NCI-H2196 (cell line): ENCODE results near the gene PREP.
"Not testable (repeated sequence)": the region's sequence is repeated elsewhere in the genome, so short reads cannot be mapped to it uniquely, and the experiment has no call there.

Experiments
- DNase-seq: peaks from one replicate; lab custom pipeline; 2025; ENCODE audit not compliant: unreplicated experiment; lab: John Stamatoyannopoulos, UW

The PREP gene

DNA sequence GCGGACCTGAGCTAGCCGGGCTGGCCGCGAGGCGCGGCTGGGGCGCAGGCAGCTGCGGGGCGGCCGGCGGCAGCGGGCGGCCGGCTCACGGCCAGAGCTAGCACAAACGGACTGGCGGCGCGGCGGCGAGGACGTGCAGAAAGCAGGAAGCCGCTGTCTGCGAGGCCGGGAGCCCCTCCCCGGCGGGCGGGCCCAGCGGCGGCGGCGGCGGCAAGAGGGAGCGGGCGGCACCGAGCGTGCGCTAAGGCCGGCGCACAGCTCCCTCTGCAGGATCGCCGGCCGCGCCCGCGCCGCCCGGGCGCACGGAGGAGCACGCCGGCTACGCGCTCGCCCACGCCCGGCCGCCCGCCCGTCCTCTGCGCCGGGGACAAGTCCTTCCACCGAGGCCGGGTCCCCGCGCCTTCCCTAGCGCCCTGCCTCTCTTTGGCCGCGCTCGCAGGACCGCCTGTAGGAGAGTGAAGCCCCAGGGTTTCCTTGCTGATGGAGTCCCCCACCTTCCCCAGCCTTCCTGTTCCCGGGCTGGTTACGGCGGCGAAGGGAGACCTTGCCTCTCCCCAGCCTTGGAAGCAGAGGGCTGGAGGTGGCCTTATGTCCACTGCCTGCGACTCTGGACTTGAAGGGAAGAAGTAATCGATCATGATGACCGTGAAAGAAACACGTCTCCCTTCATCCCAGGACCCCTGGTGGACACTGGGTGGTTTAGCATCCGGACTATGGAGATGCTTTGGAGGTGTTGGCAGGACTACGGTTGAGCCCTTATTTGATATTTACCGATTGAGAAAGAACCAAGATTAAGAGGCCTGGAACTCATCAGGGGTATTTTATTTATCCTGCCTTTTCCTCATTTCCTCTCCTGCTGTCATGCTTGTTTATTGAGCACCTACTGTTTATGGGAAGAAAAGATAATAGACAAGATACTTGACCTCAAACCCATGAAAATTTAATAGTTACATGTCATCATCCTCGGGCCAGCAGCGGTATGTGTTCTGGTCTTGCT, at the start of gene PREP:
Gene PREP (minus strand): TSS at position 144 of the 997 bp plus-strand sequence. CDS start 191 bp downstream, outside the sequence.
- DNase-seq = peak; percentile 85

GRCh38 chr6:105452376-105452775, 49.5 kb upstream of the PREP start:
- no peak for DNase-seq

DNA sequence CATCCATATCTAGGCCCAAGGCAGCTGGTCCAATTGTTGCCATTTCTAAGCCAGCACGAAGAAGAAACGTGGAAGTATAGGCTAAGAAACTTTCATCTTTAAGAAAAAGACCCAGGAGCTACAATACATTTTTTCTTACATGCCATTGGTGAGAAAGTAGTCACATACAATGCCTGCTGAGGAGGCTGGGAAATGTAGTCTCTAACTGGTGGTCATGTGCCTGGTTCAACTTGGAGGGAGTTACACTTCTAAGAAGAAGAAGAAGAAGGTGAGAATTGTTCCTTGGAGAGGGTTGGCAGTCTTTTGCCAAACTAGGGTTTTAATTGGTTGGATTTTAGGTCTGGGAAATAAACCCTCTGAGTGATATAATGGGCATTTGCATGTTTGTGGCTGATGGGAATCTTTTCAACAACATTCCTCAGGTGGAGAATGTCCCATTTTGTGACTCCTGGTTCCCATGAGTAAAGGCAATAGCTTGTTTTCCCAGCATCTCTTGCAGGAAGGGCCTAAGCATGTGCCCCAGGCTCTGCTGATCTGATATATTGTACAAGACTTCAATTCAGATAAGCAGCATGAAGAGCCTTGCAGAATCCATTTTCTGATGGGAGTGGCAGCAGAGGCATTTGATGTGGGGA, 47.0 kb upstream of the PREP start:
- no peak for DNase-seq

DNA sequence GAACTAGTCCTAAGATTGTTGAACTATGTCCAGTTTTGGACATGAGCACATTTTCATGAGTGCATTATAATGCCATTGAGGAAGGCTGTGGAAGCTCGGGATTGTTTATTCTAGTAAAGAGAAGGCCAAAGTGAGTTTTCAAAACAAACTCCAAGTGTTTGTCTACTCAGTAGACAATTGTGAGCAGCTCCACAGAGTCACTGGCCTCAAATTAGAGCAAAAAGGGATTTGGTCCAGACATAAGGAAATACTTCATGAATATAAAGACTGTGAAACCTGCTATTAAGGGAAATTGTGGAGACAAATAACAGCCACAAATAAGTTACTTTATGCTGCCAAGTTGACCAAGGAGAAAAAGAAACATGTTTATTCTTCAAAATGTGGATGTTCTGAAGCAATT, 42.6 kb upstream of the PREP start:
- DNase-seq = no peak

DNA sequence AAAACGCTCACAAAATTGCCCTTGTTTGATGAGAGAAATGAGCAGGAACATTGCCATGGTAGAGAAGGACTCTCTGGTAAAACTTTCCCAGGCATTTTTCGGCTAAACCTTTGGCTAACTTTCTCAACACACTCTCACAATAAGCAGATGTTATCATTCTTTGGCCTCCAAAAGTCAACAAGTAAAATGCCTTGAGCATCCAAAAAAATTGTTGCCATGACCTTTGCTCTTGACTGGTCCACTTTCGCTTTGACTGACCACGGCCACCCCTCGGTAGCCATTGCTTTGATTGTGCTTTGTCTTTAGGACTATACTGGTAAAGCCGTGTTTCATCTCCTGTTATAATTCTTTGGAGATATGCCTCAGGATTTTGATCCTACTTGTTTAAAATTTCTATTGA, 41.1 kb upstream of the PREP start:
- DNase-seq = no peak

DNA sequence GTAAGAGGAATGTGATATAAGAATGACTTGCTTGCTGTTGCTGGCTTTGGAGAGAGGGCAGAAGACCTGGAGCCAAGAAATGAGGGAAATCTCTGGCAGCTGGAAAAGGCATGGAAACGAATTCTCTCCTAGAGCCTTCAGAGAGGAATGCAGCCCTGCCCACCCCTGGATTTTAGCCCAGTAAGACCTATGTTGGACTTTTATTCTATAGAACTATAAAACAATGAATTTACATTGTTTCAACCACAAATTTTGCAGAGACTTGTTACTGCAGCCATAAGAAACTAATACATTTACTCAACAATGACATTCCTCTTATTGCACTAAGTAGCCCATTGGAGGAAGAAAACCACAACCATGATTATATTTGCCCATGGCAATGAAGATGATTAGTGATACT, 39.5 kb upstream of the PREP start:
- DNase-seq = no peak

GRCh38 chr6:105437236-105437635, 34.4 kb upstream of the PREP start:
- DNase-seq = no peak

- DNase-seq = no peak
These were observed 30.8 kb upstream of the PREP start for GRCh38 chr6:105433723-105434122.

GRCh38 chr6:105432797-105433196, 29.9 kb upstream of the PREP start:
- peak; percentile 12 for DNase-seq

DNA sequence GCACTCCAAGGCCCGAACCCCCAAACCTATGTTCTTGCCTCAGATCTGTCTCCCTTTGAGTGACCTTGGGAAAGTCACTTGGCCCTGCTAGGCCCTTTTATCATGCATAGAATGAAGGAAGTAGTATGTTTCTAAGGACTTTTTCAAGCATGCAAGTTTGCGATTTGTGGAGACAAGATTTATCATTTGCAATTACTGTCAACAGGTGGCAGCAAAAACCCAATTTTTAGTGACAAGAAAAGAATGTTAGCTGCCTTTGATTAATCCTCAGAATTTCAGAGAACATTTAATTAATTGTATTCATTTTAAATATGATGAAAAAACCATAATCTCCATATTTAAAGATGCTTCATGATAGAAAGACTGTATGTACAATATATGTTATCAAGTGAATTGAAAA, 28.3 kb upstream of the PREP start:
- peak; percentile 53 for DNase-seq

GRCh38 chr6:105430685-105431084, 27.8 kb upstream of the PREP start:
- DNase-seq = no peak

- no peak for DNase-seq
These were observed 26.8 kb upstream of the PREP start for GRCh38 chr6:105429676-105430075.

DNA sequence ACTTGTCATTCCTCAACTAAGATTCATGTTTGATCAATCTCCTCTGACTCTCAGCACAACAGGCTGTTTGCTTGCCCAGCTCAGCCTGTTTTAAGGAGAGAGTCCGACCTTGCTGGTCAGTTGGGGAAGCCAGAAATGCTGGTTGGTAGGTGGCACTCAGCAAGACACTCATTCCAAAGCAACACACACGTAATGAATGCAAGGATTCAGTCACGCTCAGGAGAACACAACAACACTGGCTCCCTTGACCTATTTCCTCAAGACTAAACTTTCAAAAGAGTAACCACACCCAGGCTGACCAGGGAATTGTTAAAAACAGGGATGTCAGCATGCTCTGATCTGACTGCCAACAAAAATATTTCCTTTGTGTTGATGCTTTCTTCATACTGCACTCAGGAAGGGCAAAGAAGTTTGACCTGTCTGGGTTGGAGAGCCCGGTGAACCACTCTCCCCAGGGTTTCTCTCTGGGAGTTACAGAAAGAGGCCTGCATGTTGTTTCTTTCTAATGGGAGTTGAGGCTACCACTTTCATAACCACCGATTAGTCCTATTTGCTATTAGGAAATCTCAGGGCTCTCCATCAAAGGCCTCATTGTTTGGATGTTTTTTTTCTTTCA, 25.6 kb upstream of the PREP start:
- DNase-seq = no peak

DNA sequence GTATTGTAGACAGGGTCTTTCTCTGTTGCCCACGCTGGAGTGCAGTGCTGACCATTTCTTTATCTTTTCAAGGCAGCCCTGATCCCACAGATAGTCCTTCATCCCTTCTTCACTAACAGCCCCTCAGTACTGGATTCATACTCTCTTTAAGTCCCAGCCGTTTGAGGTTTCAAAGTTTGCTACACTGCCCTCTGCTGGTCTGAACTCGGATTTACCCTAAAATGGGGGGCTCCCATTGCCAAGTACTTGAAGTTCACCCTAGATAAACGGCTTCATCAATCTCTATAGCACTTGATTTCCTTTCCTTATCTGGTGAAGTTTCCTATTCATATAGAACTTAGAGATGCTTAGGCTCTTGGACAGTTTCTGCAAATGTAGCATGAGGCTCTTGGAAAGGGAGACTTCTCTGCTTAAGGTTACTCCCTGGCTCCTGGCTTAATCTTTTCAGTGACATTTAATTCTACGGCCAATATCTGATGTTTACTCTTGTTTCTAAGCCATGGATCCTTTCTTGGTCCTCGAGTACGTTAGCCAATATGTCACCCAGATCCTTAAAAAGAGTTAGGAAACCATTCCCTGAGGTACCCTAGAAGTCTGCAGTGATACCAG, 21.4 kb upstream of the PREP start:
- peak; percentile 42 for DNase-seq

DNA sequence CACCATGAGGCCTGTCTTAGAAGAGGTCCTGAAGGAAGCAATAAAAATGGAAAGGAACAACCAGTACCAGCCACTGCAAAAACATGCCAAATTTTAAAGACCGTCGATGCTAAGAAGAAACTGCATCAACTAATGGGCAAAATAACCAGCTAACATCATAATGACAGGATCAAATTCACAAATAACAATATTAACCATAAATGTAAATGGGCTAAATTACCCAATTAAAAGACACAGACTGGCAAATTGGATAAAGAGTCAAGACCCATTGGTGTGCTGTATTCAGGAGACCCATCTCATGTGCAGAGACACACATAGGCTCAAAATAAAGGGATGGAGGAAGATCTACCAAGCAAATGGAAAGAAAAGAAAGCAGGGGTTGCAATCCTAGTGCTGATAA, 14.1 kb upstream of the PREP start:
- not testable (repeated sequence) for DNase-seq

DNA sequence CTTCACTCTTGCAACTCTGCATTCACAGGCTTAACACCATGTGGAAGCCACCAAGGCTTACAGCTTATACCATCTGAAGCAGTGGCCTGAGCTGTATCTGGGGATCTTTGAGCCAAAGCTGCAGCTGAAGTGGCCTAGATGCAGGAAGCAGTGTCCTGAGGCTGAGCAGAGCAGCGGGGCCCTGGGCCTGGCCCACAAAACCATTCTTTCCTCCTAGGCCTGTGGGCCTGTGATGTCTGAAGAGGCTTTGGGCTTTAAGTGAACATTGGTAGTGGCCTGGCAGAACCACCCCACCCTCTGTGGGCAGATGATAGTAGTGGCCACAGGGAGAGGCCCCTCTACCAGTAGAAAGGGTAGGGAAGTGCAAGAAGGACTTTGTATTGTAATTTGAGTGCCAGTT, 6.9 kb upstream of the PREP start:
- DNase-seq = no peak

- DNase-seq = no peak
These were observed 568 bp downstream of the PREP start for GRCh38 chr6:105402090-105402938.

DNA sequence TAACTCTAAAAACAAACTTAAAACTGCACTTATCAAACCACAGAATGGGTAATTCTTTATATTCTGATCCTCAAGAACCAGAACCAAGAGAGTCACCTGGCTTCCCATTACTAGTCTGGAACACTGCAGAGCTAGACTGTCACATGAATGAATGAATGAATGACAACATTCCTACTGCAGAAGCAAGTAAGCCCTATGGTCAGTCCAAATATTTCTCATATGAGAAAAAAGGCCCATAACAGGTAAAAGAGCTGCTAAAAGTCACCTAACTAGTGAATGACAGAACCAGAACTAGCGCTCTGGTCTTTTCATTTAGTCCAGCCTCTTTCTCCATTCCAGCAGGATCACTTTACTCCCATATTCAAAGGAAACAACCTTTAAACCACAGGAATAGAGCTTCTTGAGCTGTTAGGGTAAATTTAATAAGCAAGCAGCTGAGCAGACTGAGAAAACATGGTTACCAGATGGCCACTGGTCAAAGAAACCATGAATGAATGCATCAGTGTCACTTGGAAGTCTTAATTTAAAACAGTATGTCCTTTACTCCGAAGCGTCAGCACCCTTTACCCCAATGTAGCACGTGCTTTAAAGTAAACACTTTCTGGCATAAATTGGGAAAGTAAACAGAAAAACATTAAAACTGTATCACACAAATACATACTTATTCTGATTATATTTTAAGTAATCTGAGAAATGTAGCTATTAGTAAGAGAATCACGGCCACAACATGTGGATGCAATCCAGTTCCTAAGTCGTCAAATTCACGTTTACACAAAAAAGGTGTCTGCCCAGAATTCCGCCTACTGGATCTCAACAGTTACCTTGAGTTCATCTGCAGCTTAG, 1.4 kb downstream of the PREP start:
- DNase-seq = no peak

DNA sequence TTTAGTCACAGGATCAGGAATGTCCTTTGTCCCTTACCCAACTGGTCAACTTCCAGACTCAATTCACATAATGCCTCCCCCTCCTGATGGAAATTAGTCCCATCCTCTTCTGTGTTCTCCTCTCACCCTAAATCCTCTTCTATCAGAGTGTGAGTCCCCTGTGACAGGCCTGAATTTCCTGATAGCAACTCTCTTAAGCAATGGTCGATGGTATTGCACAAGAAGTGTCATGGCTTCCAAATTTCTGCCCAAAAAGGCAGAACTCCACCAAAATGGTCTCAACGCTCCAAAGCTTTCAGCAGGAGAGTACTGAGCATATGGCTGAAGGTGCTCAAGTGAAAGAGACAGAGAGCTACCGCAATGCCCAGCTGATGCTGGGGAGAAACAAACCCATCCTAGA, 2.4 kb downstream of the PREP start:
- no peak for DNase-seq

- DNase-seq = no peak
These were observed 4.0 kb downstream of the PREP start for GRCh38 chr6:105398859-105399258.
